Measurements from ENCODE around the gene NRXN3. TPM values are rescaled to one million over a fixed set of nuclear protein-coding genes. Genes with fewer than 3 reads are reported as not detected.

The NRXN3 gene
- total RNA-seq, 1 donor from 2014 or later = not detected

GRCh38 chr14:79916892-79917291 is 1746.7 kb downstream of the NRXN3 start:
- intact Hi-C loops (cut with micrococcal nuclease) = no loop called here

Data from T-helper 2 cell treated with Interferon-gamma antibody and Interleukin-4, amounts not matched to agents 100 ng/mL and 5 ng/mL, for 36 hours (primary cell).